Mucosa of rectum (tissue), 2 donors: ENCODE results near the gene A2ML1.
"Not testable (repeated sequence)": the region's sequence is repeated elsewhere in the genome, so short reads cannot be mapped to it uniquely, and the experiment has no call there.

Experiments used
- H3K27ac ChIP-seq, 2 donors: one replicate each; pipeline ENCODE4 v1.7.0; 2013; ENCODE audit warnings: inconsistent platforms in 2 of 2, low read depth in 2 of 2, low read length in 2 of 2
- H3K27me3 ChIP-seq, 2 donors: one replicate each; pipeline ENCODE4 v1.7.0; 2013; ENCODE audit warnings: low read length in 2 of 2; ENCODE audit not compliant: control insufficient read depth in 2 of 2, insufficient read depth in 2 of 2
- H3K36me3 ChIP-seq, 2 donors: one replicate each; pipeline ENCODE4 v1.7.0; 2013; ENCODE audit warnings: low read length in 2 of 2; ENCODE audit not compliant: control insufficient read depth in 2 of 2, insufficient read depth in 2 of 2
- H3K4me1 ChIP-seq, 2 donors: one replicate each; pipeline ENCODE4 v1.7.0; 2013; ENCODE audit warnings: low read length in 2 of 2, mild to moderate bottlenecking in 1 of 2; ENCODE audit not compliant: control insufficient read depth in 2 of 2, insufficient read depth in 2 of 2
- H3K4me3 ChIP-seq, 2 donors: one replicate each; pipeline ENCODE4 v1.7.0; 2013; ENCODE audit warnings: low read length in 2 of 2
- H3K9ac ChIP-seq, 2 donors: one replicate each; pipeline ENCODE4 v1.7.0; 2013; ENCODE audit warnings: low read length in 2 of 2, low read depth in 1 of 2, mild to moderate bottlenecking in 1 of 2
- H3K9me3 ChIP-seq, 2 donors: one replicate each; pipeline ENCODE4 v1.7.0; 2013; ENCODE audit warnings: low read length in 2 of 2; ENCODE audit not compliant: control insufficient read depth in 2 of 2
- donor health status: healthy.
- donor health status: Normal muscosa, but diverticular disease.

The A2ML1 gene

DNA sequence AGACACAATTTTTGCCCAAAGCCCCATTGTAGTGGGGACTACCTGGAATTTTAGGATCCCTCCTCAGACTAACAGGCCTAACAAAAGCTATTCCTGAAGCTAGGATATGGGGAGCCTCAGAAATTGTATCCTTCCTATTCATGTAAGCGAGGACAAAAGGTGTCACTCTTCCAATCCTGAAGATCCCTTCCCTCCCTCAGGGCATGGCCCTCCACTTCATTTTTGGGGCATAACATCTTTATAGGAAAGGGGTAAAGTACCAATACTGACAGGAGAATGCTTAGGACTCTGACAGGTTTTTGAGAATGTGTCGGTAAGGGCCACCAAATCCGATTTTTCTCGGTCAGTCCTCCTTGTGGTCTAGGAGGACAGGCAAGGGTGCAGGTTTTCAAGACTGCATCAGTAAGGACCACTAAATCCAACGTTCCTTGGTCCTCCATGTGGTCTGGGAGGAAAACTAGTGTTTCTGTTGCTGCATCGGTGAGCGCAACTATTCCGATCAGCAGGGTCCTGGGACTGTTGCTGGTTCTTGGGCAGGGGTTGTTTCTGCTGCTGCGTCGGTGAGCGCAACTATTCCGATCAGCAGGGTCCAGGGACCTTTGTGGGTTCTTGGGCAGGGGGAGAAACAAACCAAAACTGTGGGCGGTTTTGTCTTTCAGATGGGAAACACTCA, 32.9 kb upstream of the A2ML1 start:
- not testable (repeated sequence) for H3K4me3 ChIP-seq, H3K9ac ChIP-seq, H3K27me3 ChIP-seq, H3K36me3 ChIP-seq, H3K9me3 ChIP-seq, H3K27ac ChIP-seq, H3K4me1 ChIP-seq

DNA sequence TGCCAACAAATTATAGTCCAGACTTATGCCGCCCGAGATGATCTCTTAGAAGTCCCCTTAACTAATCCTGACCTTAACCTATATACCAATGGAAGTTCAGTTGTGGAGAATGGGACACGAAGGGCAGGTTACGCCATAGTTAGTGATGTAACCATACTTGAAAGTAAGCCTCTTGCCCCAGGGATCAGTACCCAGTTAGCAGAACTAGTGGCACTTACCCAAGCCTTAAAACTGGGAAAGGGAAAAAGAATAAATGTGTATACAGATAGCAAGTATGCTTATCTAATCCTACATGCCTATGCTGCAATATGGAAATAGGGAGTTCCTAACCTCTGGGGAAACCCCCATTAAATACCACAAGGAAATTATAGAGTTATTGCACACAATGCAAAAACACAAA, 29.2 kb upstream of the A2ML1 start:
- not testable (repeated sequence) for H3K9me3 ChIP-seq, H3K9ac ChIP-seq, H3K4me1 ChIP-seq, H3K4me3 ChIP-seq, H3K36me3 ChIP-seq, H3K27me3 ChIP-seq, H3K27ac ChIP-seq

DNA sequence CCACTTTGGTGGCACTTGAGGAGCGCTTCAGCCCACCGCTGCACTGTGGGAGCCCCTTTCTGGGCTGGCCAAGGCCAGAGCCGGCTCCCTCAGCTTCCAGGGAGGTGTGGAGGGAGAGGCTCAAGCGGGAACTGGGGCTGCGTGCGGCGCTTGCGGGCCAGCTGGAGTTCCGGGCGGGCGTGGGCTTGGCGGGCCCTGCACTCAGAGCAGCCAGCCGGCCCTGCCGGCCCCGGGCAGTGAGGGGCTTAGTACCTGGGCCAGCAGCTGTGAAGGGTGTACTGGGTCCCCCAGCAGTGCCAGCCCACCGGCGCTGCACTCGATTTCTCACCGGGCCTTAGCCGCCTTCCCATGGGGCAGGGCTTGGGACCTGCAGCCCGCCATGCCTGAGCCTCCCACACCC, 27.8 kb upstream of the A2ML1 start:
- not testable (repeated sequence) for H3K27me3 ChIP-seq

DNA sequence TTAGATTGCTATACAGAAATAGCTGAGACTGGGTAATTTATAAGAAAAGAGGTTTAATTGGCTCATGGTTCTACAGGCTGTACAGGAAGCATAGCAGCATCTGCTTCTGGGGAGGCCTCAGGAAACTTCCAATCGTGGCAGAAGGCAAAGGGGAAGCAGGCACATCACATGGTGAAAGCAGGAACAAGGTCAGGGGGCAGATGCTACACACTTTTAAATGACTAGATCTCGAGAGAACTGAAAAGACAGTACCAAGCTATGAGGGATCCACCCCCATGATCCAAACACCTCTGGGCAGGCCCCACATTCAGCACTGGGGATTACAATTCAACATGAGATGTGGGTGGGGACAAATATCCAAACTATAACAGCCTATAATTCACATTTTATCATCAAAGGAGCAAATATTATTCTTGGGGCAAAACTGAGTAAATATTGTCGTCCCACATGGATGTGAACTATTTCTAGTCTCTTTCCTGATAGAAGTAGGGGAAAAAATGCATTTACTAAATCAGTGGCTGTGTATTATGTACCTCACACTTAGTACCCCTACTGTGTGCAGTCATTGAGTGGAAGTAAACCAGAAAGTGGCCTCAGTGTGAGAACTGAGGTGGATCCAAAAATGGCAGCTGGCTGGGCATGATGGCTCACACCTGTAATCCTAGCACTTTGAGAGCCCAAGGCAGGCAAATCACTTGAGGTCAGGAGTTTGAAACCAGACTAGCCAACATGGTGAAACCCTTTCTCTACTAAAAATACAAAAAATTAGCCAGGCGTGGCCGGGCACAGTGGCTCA, 25.4 kb upstream of the A2ML1 start:
- H3K9me3 ChIP-seq = no peaks in the 10 kb centered on the region
- no peak overlapping the region for H3K4me3 ChIP-seq
- no peak overlapping the region for H3K27ac ChIP-seq
- H3K9ac ChIP-seq = no peak overlapping the region
- H3K4me1 ChIP-seq = no peaks in the 10 kb centered on the region
- H3K36me3 ChIP-seq = no peaks in the 10 kb centered on the region
- no peaks in the 10 kb centered on the region for H3K27me3 ChIP-seq

More for the DNA sequence above, 27.8 kb upstream of the A2ML1 start:
- not testable (repeated sequence) for H3K4me1 ChIP-seq, H3K4me3 ChIP-seq, H3K9ac ChIP-seq, H3K27ac ChIP-seq, H3K9me3 ChIP-seq, H3K36me3 ChIP-seq

DNA sequence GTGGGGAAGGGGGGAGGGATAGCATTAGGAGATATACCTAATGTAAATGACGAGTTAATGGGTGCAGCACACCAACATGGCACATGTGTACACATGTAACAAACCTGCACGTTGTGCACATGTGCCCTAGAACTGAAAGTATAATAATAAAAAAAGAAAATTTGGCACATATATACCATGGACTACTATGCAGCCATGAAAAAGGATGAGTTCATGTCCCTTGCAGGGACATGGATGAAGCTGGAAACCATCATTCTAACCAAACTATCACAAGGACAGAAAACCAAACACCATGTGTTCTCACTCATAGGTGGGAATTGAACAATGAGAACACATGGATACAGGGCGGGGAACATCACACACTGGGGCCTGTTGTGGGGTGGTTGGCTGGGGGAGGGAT, 21.2 kb upstream of the A2ML1 start:
- not testable (repeated sequence) for H3K9ac ChIP-seq, H3K4me1 ChIP-seq, H3K4me3 ChIP-seq, H3K36me3 ChIP-seq, H3K27ac ChIP-seq, H3K9me3 ChIP-seq, H3K27me3 ChIP-seq

DNA sequence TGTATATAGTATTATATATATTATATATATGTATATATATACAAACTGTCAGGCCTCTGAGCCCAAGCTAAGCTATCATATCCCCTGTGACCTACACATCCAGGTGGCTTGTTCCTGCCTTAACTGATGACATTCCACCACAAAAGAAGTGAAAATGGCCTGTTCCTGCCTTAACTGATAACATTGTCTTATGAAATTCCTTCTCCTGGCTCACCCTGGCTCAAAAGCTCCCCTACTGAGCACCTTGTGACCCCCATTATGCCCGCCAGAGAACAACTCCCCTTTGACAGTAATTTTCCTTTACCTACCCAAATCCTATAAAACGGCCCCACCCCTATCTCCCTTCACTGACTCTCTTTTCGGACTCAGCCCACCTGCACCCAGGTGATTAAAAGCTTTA, 17.6 kb upstream of the A2ML1 start:
- H3K27me3 ChIP-seq, H3K9me3 ChIP-seq, H3K9ac ChIP-seq, H3K4me1 ChIP-seq, H3K27ac ChIP-seq, H3K4me3 ChIP-seq, H3K36me3 ChIP-seq: not testable (repeated sequence)

DNA sequence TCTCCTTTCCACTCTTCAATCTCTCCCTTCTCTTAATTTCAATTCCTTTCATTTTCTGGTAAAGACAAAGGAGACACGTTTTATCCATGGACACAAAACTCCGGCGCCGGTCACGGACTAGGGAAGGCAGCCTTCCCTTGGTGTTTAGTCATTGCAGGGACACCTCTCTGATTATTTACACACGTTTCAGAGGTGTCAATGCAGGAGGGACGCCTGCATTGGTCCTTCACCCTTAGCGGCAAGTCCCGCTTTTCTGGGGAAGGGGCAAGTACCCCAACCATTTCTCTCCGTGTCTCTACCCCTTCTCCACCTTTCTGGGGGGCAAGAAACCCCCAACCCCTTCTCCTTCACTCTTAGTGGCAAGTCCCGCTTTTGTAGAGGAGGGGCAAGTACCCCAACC, 16.9 kb upstream of the A2ML1 start:
- not testable (repeated sequence) for H3K4me3 ChIP-seq

DNA sequence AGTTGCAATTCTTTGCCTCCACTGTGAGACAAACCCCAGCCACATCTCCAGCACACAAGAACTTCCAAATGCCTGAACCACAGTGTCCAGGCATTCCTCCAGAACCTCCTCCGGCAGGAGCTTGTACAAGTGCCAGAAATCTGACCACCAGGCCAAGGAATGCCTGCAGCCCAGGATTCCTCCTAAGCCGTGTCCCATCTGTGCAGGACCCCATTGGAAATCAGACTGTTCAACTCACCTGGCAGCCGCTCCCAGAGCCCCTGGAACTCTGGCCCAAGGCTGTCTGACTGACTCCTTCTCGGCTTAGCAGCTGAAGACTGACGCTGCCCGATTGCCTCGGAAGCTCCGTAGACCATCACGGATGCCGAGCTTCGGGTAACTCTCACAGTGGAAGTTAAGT, 15.3 kb upstream of the A2ML1 start:
- not testable (repeated sequence) for H3K4me1 ChIP-seq, H3K27me3 ChIP-seq, H3K9ac ChIP-seq, H3K4me3 ChIP-seq, H3K27ac ChIP-seq, H3K36me3 ChIP-seq, H3K9me3 ChIP-seq

More for the DNA sequence above, 16.9 kb upstream of the A2ML1 start:
- H3K9me3 ChIP-seq, H3K9ac ChIP-seq, H3K27me3 ChIP-seq, H3K27ac ChIP-seq, H3K36me3 ChIP-seq, H3K4me1 ChIP-seq: not testable (repeated sequence)

DNA sequence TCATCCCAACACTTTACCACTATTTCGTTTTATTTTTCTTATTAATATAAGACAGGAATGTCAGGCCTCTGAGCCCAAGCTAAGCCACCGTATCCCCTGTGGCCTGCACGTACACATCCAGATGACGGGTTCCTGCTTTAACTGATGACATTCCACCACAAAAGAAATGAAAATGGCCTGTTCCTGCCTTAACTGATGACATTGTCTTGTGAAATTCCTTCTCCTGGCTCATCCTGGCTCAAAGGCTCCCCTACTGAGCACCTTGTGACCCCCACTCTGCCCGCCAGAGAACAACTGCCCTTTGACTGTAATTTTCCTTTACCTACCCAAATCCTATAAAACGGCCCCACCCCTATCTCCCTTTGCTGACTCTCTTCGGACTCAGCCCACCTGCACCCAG, 12.3 kb upstream of the A2ML1 start:
- H3K9ac ChIP-seq, H3K27me3 ChIP-seq, H3K4me3 ChIP-seq, H3K9me3 ChIP-seq, H3K27ac ChIP-seq, H3K36me3 ChIP-seq, H3K4me1 ChIP-seq: not testable (repeated sequence)

DNA sequence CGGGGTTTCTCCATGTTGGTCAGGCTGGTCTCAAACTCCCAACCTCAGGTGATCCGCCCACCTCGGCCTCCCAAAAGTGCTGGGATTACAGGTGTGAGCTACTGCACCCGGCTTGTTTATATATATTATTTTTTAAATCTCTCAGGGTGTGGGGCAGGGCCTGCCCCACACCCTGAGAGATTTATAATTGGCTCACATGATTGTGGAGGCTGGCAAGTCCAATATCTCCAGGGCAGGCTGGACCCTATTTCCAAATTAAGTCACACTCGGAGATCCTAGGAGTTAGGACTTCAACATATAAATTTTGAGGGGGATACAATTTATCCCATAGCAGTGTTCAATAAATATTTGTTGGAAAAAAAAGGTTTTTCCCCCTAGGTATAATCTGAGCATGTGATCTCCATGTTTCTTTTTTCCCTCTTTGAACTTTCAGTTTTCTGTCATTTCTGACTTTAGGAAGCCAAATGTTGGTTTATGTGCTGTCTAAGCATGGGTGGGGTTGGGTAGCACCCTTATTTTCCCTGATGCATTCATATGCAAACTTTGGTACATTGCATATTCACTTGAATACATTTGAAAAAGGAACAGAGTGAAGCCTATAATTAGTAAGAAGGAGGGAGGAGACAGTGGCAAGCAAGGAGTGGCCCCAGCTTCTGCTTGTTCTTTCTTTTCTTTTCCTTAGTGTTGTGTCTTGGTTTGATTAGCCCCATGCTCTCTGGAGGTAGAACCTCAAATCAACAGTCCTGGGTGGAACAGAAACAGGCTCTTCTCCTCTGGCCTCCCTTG, 8.7 kb upstream of the A2ML1 start:
- no peaks in the 10 kb centered on the region for H3K4me1 ChIP-seq
- H3K4me3 ChIP-seq = no peak overlapping the region
- no peaks in the 10 kb centered on the region for H3K36me3 ChIP-seq
- no peaks in the 10 kb centered on the region for H3K27me3 ChIP-seq
- H3K27ac ChIP-seq = no peak overlapping the region
- H3K9ac ChIP-seq = no peak overlapping the region
- no peaks in the 10 kb centered on the region for H3K9me3 ChIP-seq
